HG03521 (cell line): Measurements from ENCODE around the gene RAD9A.

Experiments used
- ATAC-seq: cut with Tn5 transposase; IDR thresholded peaks from one replicate; pipeline ENCODE4 v1.9.1; 2021; ENCODE audit warnings: mild to moderate bottlenecking, moderate library complexity; ENCODE audit not compliant: unreplicated experiment

RAD9A gene

DNA sequence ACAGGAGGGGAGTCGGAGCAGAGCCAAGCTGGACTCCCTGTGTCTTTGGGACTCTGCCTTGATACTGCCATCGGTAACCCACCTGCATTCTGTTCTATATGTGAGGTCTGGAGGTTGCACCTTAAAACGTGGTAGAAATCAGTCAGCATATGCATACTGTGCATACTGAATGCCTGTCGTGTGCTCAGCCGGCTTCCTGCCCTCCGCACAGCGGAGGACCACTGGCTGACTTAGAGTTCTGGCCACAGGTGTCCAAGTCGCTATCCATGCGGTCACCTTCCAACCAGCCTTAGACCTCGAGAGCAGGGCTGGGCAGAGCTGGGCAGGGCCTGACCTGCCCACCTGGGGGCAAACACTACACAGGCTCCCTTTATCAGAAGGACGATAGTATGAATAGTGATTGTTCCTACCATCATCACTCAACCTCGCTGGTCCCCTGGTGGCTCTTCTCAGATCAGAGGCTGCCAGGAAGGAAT is 15.9 kb downstream of the RAD9A start:
- ATAC-seq: no peak

DNA sequence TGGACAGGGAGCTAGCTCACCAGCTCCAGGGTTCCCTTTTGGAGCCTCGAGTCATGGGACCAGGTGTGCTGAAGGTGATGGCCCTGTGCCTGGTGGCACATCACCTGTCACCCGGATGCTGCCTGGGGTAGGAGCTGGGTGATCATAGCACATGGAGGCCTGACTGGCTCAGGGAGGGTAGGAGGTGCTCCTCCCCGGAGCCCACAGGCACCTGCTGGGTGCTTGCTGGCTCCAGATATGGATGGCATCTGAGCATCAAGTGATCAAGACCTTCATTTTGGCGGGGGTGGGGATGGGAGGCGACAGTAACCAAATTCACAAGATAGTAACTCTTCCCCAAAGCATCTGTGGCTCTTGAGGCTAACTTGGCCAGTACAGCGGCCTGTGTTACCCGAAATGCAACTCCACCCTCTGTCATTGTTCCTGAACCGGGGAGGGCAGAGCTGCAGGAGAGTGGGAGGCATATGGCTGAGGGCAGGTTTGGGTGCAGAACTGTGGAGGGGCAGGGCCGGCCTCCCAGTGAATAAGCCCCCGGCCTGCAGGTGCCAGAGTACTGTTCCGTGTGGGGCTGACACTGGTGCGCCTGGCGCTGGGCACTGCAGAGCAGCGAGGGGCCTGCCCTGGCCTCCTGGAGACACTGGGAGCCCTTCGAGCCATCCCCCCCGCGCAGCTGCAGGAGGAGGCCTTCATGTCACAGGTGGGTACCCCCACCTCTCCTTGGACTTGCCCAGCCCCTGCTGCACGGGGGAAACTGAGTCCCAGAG is 16.8 kb downstream of the RAD9A start:
- no peak for ATAC-seq

DNA sequence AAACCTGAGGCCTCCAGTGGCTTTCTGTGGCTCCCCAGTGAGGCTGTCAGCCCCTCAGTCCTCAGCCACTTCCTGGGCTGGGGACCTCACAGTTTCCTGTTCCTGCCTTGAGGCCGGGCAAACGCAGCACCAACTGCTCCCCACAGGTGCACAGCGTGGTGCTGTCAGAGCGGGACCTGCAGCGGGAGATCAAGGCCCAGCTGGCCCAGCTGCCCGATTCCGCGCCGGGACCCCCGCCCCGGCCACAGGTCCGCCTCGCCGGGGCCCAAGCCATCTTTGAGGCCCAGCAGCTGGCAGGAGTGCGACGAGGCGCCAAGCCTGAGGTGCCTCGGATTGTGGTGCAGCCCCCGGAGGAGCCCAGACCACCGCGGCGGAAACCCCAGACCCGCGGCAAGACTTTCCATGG is 17.5 kb downstream of the RAD9A start:
- ATAC-seq: peak; percentile 46

DNA sequence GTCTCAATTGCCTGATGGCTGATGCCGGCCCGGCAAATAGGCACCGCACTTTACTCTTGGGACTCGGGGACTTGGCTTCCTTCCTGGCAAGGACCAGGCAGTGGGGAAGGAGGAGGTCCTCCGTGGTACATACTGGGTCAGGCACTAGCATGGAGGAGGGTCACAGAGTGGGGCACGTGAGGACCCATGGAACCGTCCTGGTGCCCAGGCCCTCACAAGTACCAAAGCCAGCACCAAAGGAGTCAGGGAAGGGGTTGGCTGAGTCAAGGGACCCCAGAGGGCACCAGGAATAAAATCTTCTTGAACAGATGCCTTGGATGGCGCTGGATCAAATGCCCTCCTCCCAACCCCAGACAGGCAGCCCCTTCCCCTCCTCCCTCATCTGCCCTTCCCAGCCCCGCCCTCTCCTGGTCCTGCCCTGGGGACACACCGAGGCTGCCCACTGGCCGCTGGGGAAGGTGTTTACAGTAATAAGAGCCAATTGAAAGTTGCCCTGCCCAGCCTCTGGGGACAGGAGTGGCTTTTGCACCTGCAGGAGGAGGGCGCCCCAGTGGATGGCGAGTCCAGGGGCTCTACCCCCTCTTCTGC is 18.1 kb downstream of the RAD9A start:
- ATAC-seq: no peak

DNA sequence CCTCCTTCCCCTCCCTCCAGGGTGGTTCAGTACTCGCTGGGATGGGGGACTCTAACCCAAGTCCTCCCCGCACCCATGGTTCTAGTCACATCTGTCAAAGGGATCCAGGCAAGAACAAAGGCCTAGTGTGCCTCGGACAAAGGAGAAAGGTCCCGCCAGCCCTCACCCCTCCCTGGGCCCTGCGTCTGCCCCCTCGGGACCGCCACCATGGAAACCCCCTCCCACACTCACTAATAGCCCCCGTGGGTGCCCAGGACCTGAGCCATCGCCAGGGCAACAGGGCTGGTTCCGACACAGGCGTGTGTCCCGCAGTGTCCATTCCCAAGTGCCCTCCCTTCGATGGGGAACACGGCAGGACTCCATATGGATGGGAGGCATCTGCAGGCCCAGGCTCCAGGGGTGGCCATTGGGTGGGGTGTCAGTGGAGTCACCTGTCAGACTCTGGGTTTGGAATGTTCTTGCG is 18.6 kb downstream of the RAD9A start:
- ATAC-seq: no peak

DNA sequence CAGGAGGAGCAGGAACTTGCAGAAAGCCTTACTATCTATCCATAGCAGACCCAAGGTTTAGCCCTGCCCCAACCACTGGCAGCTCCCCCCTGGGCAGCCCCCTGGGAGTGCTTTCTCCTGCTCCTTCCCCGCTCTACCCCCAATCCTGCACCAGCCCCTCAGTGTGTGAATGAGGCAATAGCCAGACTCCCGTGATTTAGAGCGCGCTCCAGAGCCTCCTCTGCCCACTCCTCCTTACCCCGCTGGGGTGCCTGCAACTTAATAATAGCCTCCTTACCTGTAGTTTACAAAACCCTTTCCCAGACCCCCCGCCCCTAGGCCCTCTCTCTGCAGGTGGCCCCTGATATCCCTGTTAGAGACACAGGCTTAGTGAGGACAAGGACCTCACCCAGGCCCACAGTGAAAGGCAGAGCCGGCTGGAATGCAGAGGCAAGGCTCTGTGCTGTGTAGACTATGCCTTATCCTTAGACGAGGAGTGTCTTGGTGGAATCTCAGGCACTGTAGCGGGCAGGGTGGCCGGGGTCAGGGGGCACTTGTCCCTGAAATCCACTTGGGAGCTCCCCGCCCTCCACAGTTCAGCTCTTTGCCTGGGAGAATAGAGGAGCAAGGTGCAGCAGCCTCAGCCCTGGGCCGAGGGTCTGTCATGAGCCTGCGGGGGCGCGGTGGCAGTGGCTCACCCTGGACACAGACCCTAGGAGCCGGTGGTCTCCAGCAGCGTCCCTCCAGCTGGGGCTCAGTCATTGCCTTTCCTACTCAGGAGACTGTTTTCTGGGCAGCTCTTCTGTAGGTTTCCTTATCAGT is 19.4 kb downstream of the RAD9A start:
- ATAC-seq: no peak

DNA sequence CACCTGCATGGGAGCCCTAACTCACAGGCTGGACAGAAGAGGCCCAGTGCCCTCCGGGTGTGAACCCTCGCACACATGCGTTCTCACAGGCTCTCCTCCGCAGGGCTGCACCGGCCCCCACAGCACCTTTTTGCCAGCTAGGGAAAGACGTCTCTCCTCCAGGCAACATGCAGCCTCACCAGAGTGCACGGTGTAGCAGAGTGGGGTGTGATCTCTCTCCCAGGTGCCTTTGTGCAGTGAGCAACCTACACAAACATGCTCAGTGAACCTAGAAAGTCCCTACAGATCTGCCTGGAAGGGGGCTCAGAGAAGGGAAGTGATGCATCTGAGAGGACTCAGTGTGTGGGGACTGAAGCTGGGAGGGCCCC is 20.0 kb downstream of the RAD9A start:
- ATAC-seq: no peak

DNA sequence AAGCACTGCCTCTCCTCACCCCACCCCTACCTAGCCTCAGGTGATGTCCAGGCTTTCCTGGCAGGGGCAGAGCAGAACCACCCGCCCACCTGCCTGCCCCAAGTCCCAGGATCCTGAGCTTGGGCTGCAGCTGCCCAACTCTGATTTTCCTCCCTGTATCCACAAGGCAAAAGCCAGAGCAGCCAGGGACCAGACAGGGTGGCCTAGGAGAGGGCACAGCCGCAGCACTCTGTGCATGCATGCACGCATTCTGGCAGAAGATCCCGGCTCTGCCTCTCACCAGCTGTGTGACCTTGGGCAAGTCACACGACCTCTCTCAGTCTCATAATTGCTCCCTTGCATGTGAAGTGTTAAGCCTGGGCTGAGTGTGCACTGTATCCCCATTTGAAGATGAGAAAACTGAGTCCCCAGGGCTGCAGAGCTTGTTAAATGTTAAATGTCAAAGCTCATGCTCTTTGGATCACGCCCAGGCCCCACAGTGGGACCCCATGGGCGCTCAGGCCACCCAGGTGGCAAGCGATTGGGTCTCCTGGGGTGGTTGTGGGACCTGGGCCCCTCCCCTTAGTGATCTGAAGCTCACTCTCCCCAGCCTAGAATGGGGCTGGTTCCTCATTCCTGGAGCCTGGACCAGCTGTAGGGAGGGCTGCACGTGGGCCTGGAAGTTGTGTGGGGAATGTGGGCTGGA is 20.9 kb downstream of the RAD9A start:
- no peak for ATAC-seq

DNA sequence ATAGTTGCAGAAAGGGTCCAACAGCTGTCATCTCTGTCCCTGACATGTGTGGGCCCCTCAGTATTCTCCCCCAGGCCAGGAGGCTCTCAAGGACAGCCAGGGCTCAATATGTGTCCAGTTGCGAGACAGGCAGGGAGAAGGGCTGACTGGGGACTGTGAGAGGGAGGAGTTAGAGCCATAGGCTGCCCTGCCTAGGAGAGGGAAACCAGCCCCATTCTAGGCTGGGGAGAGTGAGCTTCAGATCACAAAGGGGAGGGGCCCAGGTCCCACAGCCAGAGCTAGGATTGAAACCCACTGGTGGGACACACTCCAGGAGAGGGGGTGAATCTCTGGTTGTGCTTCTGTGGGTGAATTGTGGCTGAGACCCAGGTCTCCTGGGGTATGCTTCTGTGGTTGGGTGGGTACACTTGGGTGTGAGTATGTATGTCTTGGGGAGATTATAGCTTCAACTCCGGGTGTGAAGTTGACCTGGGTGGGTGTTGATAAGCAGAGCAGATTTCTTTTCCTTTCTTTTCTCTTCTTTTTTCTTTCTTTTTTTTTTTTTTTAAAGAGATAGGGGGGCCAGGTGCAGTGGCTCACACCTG is 21.6 kb downstream of the RAD9A start:
- no peak for ATAC-seq

DNA sequence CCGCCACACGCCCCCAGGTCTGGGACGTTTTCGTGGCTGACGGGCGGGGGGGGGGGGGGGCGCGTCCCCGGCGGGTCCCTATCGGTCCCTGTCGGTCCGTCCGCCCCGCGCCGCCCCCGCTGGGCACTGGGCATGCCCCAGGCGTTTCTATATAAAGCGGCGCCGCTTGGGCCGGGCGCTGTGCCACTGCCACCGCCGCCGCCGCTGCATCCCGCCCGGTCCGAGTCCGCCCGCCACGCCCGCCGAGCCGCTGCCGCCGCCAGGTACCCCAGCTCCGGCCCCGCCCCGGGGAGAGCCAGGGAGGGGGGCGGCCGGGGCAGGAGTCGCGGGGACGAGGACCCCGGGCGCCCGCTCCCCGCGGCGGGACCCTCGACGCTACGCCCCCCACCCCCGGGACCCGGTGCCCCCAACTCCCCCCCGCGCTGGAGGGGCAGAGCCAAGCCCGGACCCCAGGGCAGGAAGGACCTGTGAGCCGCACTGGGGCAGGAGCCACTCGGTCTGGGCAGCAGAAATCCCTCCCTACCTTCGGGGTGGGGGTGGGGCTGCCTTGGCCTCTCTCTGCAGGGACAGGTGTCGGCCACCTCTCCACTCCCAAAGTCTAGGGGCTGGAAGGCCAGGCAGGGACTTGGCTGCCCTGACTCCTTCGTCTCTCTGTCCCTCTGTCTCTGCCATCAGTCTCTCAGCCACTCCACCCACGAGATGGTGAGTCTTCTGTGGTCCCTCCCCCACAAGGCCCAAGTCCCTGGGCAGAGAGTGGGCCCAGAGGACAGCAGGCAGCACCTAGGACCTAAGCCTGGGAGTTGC is 23.9 kb downstream of the RAD9A start, which contains the start of gene CARNS1:
Gene CARNS1 (plus strand): TSS at position 178 of the 804 bp plus-strand sequence. CDS start 522 bp downstream, at position 700.
- ATAC-seq: no peak

DNA sequence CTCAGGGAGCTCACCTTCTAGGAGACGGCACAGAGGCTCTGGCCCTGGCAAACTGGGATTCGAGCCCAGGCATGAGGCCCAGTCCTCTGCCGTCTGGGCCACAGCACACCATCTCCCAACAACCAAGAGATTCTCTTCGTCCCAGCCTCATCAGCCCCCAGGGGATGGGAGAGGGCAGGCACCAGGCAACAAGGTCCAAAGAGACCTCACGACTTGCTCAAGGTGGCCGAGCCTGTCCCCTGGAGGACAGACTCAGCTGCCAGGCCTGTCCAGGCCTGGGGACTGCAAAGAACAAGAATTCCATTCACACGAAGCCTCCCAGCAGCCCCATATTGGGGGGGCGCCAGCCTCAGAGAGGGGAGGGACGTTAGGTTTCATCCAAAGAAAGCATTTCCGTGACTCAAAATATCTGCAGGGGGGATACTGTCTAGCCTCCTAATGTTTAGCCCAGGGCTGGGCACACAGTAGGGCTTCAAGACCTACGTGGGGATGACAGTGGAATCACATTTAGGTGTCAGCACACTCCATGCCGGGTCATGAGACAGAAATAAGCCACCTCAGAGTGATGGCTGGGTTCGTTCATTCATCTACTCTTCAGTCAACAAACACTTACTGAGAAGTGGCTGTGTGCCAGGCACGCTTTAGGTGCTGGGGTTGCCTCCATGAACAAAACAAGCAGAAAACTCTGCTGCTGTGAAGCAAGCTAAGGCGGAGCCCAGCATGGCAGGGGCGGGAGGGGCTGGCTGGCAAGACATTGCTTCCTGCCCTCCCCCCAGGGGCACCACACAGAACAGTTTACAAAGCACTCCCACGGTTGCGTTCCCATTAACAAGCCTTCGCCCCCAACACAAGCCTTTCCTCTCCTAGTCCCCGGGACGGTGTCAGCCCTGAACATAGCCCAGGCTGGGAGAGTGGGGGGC is 24.9 kb downstream of the RAD9A start:
- no peak for ATAC-seq

DNA sequence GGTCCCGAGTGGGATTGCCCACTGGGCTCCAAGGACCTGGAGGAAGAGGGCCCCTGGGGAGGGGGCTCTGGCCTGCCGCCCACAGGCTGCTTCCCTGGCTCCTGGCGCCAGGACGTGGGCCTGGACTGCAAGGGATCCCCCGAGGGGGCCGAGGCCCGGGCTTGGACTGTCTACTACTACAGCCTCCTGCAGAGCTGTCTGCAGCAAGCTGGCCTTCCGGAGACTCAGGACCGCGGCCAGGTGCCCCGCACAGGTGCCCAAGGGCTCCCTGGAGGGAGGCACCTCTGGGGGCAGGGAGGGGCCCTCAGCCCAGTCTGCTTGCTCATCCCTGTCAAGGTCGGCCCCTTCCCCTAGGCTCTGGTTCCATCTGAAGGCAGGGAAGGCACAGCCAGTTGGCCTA is 25.6 kb downstream of the RAD9A start:
- no peak for ATAC-seq

DNA sequence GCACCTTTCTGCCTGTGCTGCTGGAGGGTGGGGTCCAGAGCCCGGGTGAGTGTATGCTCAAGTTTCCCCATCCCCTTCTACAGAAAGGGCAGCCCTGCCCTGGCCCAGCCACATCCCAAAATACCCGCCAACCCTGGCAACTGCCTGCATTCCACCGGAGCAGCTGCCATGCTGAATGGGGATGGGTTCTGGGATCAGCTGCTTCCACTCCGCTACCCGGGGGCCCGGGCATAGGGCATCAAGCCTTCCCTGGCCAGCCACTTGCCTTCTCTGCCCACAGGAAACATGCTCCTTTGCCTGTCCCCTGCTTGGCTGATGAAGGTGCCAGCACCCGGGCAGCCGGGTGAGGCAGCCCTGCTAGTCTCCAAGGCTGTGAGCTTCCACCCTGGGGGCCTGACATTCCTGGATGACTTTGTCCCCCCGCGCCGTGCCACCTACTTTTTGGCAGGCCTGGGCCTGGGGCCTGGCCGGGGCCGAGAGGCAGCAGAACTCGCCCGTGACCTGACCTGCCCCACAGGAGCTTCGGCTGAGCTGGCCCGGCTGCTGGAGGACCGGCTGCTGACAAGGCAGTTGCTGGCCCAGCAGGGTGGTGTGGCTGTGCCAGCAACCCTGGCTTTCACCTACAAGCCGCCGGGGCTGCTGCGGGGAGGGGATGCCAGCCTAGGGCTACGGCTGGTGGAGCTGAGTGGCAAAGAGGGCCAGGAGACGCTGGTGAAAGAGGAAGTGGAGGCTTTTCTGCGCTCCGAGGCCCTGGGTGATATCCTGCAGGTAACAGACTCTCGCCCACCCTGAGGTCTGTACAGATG is 26.9 kb downstream of the RAD9A start:
- ATAC-seq: no peak

DNA sequence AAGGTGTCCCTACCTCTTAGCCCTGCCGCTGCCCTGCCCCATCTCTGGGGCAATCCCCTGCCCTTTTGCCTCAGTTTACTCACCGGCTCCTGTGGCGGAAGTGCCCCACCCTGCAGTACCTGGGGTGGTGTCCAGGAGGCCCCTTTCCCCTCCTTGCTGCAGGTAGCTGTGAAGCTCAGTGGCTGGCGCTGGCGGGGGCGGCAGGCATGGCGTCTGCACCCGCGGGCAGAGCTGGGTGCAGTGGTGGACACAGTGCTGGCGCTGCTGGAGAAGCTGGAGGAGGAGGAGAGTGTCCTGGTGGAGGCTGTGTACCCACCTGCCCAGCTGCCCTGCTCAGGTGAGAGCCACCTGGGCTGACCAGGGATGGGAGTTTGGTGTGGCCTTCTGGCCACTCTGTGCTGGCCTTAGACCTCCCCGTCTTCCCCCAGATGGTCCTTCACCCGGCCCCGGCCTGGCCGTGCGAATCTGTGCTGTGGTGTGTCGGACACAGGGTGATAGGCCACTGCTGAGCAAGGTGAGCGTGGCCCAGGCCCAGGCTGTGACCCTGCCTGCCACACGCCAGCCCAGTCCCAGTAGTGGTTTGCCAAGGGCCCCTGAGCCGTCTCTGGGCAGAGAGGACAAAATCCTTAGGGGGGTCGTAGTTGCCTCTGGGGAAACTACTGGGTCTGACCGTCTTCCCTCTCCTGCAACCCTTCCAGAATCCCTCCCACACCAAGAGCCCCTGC is 27.7 kb downstream of the RAD9A start:
- ATAC-seq: no peak

DNA sequence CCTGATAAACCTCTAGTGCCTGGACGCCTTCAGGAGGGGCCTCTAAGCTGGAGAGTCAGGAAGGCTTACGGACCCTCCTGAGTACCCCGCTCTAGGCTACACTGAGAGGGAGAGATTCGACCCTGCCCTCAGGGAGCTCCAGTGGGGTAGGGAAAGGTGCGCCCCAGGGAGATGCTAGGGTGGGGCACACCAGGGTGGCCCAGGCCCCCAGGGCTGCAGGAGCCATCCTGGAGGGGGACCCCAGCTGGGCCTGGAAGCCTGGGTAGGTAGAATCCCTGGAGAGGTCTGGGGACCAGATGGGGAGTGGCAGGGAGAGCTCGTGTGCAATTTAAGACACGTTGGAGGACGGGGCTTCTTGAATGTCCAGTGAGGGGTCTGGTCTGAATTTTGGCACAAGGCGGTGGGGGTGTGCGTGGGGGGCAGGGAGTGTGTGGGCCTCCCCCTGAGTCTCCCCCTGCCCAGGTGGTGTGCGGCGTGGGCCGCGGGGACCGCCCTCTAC is 28.4 kb downstream of the RAD9A start:
- ATAC-seq: no peak

DNA sequence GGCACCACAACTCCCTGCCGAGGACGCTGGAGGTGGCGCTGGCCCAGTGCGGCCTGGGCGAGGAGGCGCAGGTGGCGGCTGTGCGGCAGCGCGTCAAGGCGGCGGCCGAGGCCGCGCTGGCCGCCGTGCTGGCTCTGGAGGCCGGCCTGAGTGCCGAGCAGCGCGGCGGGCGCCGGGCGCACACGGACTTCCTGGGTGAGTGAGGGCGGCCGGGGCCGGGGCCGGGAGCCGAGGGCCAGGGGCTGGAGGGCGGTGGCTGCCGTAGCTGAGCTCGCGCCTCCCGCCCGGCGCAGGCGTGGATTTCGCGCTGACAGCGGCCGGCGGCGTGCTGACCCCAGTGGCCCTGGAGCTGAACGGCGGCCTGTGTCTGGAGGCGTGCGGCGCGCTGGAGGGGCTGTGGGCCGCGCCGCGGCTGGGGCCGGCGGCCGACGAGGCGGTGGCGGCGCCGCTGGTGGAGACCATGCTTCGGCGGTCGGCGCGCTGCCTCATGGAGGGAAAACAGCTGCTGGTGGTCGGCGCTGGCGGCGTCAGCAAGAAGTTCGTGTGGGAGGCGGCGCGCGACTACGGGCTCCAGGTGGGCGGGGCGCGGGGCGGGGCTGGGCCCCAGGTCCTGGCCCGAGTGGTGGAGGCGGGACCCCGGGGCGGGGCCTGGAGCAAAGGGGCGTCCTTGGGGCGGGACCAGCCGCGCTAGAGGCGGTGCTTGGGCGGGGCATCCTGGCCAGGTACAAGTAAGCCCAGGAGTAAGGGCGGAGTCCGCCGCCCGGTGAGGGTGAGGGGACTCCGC is 29.1 kb downstream of the RAD9A start:
- peak; percentile 84 for ATAC-seq
